Lower leg skin (tissue), 3 donors: ENCODE measurements around the gene ELL.

Experiments
- CTCF ChIP-seq, 3 donors: fragments of 450-650 bp; IDR thresholded peaks; one replicate each; pipeline ENCODE4 v1.5.1; 2016; ENCODE audit warnings: antibody characterized with exemption in 3 of 3, mild to moderate bottlenecking in 3 of 3, moderate library complexity in 2 of 3
- POLR2A ChIP-seq, 2 donors: fragments of 450-650 bp; IDR thresholded peaks; one replicate each; pipeline ENCODE4 v1.6.1; 2016 to 2017; ENCODE audit warnings: antibody characterized with exemption in 2 of 2, mild to moderate bottlenecking in 1 of 2, moderate library complexity in 1 of 2

GRCh38 chr19:18551631-18552030 is 29.8 kb upstream of the ELL start:
- TF ChIP-seq CTCF (IDR thresholded peaks at IDR 0.05) (no peak), POLR2A (IDR thresholded peaks at IDR 0.05) (no peak)
